ENCODE results near the gene TTI1. TPM values are rescaled to one million over a fixed set of nuclear protein-coding genes. Genes with fewer than 3 reads are reported as not detected.

TTI1 gene
- total and polyA plus RNA-seq, 9 of the 15 experiments (the other 6 are each of a cell fraction or from before 2014, with no cell fraction given) = 9.8 to 55.1 (median 39.4) TPM

DNA sequence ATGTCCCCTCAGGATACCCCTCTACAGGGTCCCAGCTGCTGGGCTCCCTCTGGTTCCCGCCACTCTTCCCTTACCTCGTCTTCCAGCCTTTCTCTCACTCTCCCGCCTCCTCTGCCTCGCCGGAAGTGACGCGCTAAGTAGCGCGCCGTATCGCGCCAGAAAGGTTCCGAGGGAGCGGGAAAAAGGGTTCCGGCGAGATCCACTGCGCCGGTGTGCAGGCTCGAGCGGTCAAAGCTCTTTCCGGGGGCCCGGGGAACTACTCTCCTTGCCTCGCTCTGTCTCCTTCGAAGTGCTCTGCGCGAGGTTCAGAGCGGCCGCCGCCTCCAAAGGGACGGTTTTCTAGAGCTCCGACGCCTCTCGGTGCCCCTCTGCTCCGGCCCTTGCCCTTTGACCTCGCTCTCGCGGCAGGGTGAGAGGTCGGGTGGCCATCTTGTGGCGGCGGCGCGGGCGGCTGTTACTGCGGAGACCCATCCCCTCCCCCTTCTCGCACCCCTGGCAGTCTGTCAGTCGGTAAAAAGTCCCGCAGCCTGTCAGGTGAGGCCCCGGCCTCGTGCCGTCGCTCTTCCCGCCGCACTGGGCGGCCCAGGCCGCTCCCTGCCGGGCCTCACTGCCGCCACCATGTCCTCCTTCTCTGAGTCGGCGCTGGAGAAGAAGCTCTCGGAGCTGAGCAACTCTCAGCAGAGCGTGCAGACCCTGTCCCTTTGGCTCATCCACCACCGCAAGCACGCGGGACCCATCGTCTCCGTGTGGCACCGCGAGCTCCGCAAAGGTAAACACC lies at the start of gene TTI1, which contains the start of gene RPRD1B (continued):
- TF ChIP-seq, protein P1, sequence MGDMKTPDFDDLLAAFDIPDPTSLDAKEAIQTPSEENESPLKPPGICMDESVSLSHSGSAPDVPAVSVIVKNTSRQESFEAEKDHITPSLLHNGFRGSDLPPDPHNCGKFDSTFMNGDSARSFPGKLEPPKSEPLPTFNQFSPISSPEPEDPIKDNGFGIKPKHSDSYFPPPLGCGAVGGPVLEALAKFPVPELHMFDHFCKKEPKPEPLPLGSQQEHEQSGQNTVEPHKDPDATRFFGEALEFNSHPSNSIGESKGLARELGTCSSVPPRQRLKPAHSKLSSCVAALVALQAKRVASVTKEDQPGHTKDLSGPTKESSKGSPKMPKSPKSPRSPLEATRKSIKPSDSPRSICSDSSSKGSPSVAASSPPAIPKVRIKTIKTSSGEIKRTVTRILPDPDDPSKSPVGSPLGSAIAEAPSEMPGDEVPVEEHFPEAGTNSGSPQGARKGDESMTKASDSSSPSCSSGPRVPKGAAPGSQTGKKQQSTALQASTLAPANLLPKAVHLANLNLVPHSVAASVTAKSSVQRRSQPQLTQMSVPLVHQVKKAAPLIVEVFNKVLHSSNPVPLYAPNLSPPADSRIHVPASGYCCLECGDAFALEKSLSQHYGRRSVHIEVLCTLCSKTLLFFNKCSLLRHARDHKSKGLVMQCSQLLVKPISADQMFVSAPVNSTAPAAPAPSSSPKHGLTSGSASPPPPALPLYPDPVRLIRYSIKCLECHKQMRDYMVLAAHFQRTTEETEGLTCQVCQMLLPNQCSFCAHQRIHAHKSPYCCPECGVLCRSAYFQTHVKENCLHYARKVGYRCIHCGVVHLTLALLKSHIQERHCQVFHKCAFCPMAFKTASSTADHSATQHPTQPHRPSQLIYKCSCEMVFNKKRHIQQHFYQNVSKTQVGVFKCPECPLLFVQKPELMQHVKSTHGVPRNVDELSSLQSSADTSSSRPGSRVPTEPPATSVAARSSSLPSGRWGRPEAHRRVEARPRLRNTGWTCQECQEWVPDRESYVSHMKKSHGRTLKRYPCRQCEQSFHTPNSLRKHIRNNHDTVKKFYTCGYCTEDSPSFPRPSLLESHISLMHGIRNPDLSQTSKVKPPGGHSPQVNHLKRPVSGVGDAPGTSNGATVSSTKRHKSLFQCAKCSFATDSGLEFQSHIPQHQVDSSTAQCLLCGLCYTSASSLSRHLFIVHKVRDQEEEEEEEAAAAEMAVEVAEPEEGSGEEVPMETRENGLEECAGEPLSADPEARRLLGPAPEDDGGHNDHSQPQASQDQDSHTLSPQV (IDR thresholded peaks at IDR 0.05) = 0 out of 2 replicates have a peak, but pooled peaks have one; percentile 69
- TF ChIP-seq SIN3A (IDR thresholded peaks at IDR 0.05; ENCODE audit: borderline replicate concordance in 2 of 2, control insufficient read depth in 1 of 2, low read depth in 2 of 2, low read length in 2 of 2) (peak in 1 of 2 experiments; percentile 53; a peak in 2 of 4 replicates), NFIC (IDR thresholded peaks at IDR 0.05) (peak; percentile 40; the same call in 1 of the 2 replicates), ATF6 (CRISPR knock-in tag; IDR thresholded peaks at IDR 0.05) (peak; percentile 54; the same call in 1 of the 2 replicates), ZNF212 (CRISPR knock-in tag; IDR thresholded peaks at IDR 0.05) (no peak), USF1 (CRISPR knock-in tag; IDR thresholded peaks at IDR 0.05) (0 out of 2 replicates have a peak, but pooled peaks have one; percentile 50), FOXK2 (conservative IDR thresholded peaks at IDR 0.05 in 1 of 2, IDR thresholded peaks at IDR 0.05 in 1 of 2; ENCODE audit: low read depth in 2 of 2) (peak in 1 of 2 experiments; percentile 96; a peak in 1 of 4 replicates), CSDE1 (IDR thresholded peaks at IDR 0.05) (peak in 1 of 2 experiments; percentile 75; a peak in 2 of 4 replicates), EWSR1 (IDR thresholded peaks at IDR 0.05; ENCODE audit: borderline replicate concordance, low read depth, partially characterized antibody) (no peak), HMG20A (CRISPR knock-in tag; conservative IDR thresholded peaks at IDR 0.05) (no peak), MTA1 (IDR thresholded peaks at IDR 0.05; ENCODE audit: borderline replicate concordance) (peak; percentile 99), HDAC6 (IDR thresholded peaks at IDR 0.05; ENCODE audit: low read depth, low read length) (no peak), RBBP5 (IDR thresholded peaks at IDR 0.05; ENCODE audit: borderline replicate concordance, insufficient read depth, low read length, poor library complexity, severe bottlenecking) (peak; percentile 96), HIVEP1 (CRISPR knock-in tag; IDR thresholded peaks at IDR 0.05) (no peak), MEIS2 (IDR thresholded peaks at IDR 0.05; ENCODE audit: partially characterized antibody) (no peak), POLR2B (IDR thresholded peaks at IDR 0.05; ENCODE audit: low read depth, partially characterized antibody) (peak; percentile 59), TCF15 (CRISPR knock-in tag; IDR thresholded peaks at IDR 0.05) (no peak)
